Astrocyte of the hippocampus (primary cell): ENCODE data around the gene STARD13.
A peak's percentile ranks its signal among the peaks of the same experiment; 100 is the strongest.

ENCODE experiments used
- DNase-seq: peaks from one replicate; pipeline ENCODE4 v3.0.0; 2011; ENCODE audit warnings: low read depth, low spot score

Gene STARD13

DNA sequence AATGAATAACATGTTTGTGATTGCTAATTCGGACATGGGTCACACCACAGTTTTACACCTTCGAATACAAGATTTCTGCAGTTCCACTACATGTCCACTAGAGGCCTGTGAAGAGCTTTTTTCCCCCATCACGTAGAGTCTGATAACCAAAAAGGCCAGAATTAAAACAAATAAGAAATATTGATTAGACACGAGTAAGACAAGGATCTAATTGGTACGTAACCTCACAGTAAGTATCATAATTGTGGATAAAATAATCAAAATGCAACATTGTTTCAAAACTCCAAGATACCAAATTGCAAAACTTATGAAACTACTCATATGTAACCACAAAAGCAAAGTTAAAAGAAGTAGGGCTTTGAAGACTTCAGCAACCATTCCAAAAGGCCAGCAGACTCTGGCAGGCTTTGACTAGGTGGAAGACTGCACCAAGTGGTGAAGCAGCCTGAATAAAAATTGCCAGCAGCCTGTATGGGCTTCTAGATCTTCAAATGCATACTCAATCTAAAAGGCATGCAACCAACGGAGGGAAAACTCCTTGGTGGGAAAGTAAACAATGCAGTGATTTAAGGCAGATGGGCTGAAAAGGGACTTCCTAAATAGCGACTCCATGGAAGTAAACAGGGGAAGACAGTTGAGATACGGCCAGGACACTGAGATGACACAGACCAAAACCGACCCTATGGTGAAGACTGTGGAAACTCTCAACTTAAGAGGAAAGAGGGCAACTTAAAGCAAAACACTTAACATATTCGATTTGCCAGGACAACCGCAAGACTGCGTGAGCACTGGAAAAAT is 56.7 kb downstream of the STARD13 start:
- DNase-seq = peak; percentile 76

DNA sequence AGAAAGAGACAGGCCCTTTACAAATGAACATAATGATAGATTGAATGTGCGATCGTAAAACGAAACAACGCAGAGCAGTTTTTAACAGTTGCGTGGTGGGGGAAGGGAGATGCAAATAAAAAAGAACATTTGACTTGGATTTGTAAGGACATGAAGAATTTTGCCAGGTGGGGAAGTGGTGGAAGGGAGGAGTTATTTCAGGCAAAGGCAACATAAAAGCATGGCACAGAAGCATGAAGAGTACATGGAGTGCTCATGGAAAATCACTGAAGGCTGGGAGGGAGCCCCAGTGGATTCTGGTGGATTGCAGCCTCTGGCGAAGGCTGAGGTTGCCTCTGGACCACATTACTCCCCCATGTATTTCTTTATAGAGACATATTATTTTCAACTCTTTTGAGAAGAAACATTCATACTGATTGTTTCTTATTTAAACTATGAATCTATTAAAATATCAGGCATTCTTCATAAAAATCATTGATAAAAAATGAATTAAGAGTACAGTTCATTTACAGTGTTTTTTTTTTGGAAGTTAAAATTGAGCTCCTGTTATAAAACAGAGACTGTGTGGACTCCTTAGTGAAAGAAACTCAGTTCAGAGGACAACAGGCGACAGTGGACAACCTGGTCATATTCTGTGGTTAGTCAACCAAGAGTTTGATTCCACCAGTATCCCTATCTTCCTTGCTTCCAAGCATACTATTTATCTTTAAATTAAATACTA is 57.5 kb downstream of the STARD13 start:
- DNase-seq = no peak

DNA sequence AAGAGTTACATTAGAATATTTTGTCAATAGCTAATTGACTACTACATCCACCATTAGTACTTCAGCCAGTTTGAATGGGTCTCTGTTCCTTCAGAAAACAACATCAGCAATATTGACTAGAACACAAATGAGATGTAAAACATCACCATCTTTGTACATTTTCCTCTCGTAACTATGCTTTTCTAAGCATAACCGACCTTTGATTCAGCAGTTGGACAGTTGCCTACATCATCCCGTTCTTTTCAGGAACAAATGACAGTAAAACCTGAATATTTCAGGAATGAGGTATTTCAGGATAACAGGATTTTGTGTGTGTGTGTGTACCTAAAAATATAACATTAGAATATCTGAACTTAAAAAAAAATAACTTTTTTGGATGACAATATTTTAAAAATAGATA is 60.9 kb downstream of the STARD13 start:
- peak; percentile 79 for DNase-seq

DNA sequence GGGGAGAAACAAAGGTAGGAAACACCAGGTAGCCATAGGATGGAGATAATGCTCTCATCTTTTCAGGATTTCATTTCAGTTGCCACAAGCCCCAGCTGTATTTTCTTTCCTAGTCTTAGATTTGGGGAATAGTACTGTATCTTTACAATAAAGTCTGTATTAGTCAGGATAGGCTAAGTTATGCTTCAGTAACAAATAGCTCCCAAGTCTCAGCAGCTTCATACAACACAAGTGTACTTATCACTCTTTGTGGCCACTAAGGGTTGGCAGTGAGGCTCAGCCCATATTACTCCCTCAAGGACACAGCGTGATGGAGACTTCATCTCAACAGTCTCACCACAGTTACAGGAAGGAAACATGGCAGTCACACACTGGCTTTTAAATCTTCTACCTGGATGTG is 61.4 kb downstream of the STARD13 start:
- no peak for DNase-seq

DNA sequence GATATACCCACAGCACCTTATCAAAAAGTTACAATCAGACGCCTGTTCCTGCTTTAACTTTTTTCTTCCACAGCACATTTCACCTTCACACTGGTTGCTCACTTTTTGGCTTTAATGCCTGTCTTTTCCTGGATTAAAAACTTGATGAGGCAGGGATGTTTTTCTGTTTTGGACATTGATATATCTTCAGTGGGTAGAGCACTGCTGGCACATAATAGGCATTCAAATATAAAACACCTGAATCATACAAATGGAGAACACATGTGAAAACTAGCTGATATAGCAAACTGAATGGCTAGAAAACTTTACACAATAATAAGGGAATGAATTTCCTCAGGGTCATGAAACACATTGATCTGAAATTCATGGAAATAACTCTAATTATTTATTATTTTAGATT is 65.6 kb downstream of the STARD13 start:
- no peak for DNase-seq

DNA sequence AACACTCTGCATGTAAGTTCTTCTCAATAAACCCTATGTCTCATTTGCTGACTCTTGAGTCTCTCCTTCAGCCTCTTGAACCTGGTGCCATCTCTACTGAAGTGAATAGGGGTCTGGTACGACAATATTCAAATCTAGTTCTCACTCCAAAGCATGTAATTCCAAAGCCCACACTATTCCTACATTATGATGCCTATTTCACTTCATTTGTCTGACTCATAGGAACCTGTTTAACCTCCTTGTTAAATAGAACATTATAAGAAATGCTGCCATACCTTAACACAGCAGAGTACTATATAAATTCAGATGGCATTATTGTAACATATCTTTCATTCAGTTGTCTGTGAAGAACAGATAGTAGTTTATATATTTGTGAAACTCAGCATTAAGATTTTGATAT is 67.1 kb downstream of the STARD13 start:
- DNase-seq = no peak

DNA sequence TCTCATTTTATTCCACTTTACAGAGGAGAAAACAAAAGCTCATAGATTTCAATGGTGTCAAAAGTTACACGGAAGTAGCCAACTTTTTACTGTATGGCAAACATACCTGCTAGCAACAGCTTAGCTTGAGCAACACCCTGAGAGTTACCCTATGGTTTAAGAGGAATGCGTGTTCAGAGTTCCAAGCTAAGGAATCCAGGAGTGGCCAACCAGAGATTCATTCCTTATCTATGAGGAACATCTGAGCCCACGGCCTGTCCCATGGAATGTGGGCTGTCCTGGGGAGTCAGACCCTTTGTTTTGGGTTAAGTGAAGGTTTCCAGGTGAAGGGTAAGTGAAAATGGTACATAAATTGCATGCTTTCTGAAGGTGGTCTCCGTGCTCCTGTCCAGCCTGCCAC is 67.5 kb downstream of the STARD13 start:
- DNase-seq = peak; percentile 81

DNA sequence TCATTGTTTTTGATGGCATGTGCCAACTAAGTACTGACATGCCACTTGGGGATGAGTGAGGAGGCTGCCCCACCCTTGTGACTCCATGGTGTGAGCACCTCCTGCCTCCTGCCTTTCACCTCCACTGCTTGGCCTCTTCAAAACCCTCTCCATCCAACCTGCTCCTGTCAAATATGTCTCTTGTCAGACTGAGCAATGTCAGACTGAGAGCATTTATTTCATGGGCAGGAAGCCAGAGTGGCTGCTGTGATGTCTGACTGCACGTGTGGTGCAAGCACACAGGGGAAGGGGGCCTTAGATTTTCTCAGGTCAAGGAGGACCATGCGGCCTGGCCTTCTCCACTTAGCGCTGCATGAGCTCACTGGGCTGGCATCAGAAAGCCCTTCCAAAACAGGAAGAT is 68.3 kb downstream of the STARD13 start:
- DNase-seq = no peak

DNA sequence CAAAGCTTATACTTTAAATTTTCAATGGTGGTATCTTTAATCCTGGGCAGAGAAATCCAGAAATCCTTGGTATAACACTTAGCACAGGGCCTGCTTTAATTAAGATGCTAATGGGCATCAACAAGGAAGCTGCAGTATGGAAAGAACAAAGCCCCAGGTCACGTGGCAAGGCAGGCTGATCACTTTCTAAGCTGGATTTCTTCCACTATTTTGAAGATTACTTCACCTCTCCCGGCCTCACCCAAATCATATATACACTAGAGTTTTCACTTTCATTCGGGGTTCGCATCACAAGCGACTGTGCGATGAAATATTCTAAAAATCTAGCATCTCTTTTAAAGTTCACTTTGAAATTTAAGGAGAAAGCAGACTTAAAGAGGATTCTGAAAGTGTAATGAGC is 71.8 kb downstream of the STARD13 start:
- peak; percentile 52 for DNase-seq

DNA sequence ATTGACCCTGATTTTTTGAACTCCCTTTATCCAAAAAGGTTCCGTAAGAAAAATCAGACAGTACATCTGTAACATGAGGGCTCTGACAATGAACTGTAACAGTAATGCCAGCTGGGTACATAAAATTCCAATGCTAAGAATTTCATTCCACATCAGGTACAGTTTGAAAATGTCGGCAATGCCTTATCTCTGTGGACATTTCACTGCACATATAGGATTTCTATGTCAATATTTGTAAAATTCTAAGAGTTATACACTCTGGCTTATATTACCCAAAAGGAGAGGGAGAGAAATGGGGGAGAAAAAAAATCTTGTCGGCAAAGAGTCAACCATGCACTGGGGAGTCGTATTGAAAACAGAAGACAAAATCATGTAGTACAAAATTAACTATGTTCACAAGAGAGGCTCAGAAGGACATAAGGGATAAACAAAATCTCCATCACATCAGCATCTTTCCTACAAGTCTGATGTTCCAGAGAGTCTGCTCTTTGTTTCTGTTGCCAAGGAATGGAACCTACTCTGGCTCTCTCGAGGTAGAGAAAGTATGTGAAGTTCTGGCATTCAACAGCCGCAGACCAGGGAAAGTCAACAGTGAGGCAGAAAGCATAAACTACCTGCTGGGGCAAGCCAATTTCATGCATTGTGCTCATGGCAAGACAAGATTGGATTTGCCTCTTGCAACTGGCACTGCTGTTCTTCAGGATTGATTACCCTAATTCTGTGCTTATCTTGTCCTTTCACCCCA is 72.4 kb downstream of the STARD13 start:
- peak; percentile 90 for DNase-seq

DNA sequence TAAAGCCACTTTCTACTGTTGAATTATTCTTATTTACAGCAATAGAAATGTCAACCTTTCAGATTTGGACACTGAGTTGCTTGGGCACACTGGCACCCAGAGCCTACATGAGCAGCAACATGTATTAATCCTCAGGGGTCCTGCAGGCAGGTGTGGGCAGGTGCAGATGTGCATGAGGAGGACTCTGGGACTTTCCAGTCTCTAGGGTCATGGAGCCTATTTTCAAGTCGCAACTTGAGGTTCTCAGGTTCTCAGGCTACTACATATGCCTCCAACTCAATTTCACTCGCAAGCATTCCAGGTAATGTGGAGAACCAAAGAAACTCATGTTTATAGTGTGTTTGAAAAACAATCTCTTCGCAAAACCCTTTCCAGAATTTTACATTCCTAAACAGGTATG is 73.2 kb downstream of the STARD13 start:
- no peak for DNase-seq

DNA sequence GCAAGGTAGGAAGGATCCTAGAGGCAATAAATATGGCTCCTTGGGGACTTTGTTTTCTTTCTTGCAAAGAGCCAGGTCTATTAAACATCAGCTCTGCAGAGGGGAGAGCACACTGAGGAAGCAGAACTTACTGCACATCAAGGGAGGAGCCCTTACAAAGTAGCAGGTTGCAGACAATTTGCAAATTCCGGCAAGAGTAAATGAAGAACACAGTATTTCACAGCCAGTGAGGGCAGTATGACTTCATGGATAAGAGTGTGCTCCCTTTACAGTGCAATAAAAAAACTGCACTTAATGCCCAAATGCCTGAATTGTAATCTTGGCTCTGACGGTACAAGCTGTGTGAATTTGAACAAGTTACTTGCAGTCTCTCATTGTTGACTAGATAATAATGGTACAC is 75.5 kb downstream of the STARD13 start:
- DNase-seq = no peak

DNA sequence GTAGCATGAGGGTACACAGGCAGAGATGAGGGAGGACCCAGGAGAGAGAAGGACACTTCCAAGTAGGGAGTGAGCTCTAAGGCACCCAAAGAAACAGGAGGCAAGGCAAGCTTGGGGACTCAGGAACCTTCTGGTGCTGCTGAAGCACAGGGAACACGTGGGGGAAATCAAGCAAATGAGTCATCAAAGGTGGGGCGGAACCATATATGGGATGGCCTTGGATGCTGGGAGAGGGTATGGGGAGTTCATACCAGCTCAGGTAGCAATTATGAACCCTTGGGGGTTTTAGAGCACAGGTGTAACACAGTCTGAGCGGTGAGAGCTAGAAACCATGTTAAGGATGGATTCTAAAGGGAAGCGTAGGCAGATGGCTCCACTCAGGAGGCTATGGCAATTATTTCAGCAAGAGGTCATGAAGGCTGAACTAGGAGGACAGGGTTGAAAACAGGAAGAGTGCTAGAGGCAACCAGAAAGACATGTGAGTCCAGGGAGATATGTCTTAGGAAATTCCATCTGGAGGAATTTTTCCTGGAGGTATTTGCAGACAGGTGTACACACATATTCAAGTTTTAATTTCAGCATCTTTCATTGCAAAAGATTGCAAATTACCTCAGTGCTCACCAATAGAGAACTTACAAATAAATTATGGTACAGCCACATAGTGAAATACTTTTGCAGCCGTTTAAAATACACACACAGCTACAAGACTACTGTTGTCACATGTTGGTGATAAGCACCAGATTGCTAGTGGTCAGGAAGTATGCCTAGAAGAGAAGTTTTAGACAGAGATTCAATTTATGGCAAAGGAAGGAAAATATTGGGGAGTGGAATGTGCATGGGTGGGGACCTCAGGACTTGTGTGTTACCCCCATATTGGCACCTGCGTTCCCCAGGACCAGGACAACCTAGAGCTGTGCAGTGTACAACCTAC is 77.0 kb downstream of the STARD13 start:
- DNase-seq = no peak

DNA sequence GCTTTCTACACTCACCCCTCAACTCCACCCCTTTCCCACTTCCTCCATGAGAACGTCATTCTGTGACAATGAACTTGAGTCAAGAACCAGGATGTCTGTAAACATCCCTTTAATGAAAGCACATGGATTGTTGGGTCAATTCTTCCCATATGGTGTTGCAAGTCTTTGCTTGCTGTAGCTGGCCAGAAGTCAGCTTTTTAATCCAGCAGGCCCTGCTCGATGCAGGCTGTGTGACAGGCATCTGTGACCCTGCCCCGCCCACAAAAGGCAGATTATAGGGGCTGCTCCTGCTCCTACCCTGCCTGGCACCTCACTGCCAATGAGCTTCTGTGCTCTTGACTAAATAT is 78.0 kb downstream of the STARD13 start:
- DNase-seq = peak; percentile 28

DNA sequence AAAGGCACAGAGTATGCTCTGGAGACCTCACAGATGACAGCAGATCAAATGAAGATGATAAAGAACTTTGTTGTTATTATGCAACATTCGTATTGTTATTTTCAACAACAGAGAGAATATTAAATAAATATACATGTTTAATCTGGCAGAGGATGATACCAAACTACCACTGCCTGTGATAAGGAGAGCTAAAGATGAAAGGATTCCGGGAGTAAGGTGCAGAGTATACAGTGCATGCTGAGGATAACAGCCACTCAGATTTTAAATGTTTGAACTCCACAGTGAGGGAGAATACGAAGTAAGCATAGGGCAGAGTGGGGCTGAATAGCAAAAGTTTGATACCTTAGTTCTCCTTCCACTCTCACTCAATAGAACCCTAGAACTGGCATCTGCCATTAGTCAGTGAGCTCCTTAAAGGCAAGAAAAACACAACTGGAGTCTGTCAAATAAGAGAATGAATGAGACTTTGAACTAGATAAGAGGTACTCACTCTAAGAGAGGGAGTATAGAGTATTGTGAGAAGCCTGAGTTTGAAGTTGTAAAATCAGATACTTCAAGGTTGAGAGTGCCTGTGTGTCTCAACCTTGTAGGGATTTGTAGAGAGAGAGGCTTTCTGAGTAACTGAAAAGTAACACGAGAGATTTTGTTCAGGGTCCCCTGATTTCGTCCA is 78.5 kb downstream of the STARD13 start:
- DNase-seq = no peak

DNA sequence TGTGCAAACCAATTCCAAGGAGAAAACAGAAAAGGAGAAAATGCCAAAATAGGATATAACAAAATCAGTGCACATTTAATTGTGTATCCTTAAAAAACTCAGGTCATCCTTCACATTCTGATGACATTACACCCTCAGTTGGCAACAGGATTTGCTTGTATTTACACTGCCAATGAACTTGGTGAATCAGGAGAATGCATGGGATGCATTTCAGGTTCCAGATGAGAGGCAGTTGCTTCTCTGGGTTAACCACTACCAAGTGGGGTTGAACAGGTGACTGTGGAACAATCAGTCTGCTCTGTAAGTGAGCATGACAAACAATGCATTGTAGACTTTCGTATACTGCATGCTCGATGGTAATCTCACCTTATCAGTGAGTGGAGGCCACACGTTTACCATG is 79.1 kb downstream of the STARD13 start:
- DNase-seq = peak; percentile 64

DNA sequence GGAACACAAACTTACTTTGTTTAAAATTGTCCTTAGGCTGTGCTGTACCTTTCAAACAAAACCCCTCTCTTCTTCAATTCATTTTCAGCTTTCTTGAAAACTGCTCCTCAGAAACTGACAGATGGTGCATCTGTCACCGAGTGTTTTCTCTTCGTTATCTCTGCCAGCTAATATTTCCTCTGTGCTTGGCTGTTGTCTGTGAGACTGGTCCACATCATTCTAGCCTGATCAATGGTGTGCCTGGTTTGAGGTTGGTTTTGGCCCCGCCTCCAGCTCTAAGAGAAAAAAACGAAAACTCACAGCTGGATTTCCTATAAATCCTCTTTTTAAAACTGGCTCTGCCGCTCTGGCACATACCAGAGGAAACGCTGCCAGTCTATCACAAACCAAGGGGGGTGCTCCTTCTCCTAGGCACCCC is 79.7 kb downstream of the STARD13 start:
- DNase-seq = peak; percentile 26

DNA sequence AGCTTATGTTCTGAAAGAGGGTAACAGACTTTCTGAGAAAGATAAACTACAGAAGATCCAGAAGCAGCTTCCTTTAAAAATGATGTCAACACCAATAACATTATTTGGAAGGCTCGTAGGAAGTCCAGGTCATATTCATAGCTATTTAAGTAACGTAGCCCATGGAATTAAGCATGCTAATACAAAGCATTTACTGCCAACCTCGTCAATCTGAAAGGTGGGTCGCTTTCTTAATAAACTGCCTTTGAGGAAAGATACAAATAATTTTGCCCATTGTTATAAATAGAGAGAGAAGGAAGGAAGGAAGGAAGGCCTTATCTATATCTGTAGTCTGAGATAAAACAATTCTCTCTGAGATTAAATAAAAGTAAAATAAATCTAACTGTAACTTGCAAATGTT is 80.3 kb downstream of the STARD13 start:
- no peak for DNase-seq

DNA sequence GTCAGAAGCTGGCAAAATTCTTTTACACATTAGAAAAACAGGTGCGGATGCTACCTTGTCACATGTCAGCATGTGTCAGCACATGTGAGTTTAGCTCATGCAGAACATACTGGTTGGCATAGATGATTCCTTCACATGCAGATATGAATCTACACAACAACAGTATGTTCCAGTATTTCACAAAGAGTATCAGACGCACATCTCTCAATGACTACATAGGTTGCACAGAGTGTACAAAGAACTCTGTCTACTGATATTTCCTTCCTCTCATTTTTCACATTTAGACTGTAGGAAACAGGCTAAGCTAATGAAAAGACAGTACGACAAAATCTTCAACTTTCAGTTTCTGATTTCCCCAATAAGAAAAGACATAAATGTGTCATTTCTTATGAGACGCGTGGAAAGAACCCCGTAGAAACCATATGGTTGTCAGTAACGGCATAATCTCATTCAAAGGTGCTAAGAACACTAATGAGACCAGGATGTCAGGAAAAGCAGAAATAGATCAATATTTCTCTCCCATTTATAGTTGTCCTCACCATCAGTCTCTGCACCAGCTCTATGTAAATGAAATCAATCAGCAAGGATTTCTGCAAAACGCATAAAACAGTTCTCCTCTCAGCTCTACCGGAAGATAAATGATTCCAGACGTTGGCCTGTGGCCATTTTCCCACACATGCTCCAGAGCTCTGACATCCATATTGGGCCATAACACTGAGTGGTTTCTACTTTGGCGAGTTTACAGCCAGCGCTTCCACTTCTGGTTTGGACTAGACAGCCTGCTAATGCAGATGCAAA is 81.2 kb downstream of the STARD13 start:
- peak; percentile 55 for DNase-seq

DNA sequence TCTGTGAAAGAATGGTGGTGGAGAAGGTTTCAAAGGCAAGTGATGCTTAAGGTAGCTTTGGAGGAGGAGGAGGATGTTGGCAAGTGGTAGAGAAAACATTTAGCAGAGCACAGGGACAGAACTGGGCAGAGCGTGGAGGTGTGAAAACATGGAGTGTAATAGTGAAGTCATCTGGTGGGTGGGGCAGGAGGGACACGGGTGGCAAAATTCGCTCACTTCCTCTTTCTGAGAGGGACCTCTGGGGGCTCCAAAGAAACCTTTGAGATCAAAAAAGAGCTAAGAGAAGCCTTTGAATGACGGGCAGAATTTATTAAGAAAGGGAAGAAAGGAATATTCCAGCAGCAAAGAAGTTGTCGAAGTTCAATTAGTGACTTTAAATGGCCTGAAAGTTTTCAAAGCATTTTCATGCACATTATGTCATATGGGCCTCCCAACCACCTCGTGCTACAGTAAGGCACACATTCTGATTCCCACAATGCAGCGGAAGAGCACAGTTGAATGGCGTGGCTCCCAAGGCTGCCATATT is 82.8 kb downstream of the STARD13 start:
- DNase-seq = no peak
